Hematopoietic multipotent progenitor cell treated with erythropoietin and hydrocortisone succinate and interleukin-3 and kit ligand, for 17 days (in vitro differentiated cells): Measurements from ENCODE around the gene THSD4.
"Not testable (repeated sequence)": the region's sequence is repeated elsewhere in the genome, so short reads cannot be mapped to it uniquely, and the experiment has no call there.

ENCODE experiments used
- DNase-seq: peaks from one replicate; pipeline ENCODE4 v3.0.0-alpha.2; 2015; ENCODE audit warnings: low spot score

The THSD4 gene

GRCh38 chr15:71121442-71121841, 6.2 kb downstream of the THSD4 start:
- DNase-seq, result no peak

- DNase-seq, result no peak
These were observed 9.9 kb downstream of the THSD4 start for GRCh38 chr15:71124937-71125790.

GRCh38 chr15:71125831-71126450, 10.7 kb downstream of the THSD4 start:
- no peak for DNase-seq

GRCh38 chr15:71127083-71127482, 11.8 kb downstream of the THSD4 start:
- DNase-seq, result no peak

GRCh38 chr15:71128159-71128558, 12.9 kb downstream of the THSD4 start:
- DNase-seq, result not testable (repeated sequence)

- DNase-seq, result no peak
These were observed 13.8 kb downstream of the THSD4 start for GRCh38 chr15:71128939-71129562.

- no peak for DNase-seq
These were observed 14.4 kb downstream of the THSD4 start for GRCh38 chr15:71129669-71130068.

- no peak for DNase-seq
These were observed 16.5 kb downstream of the THSD4 start for GRCh38 chr15:71131601-71132362.

- no peak for DNase-seq
These were observed 18.6 kb downstream of the THSD4 start for GRCh38 chr15:71133747-71134472.

- no peak for DNase-seq
These were observed 21.0 kb downstream of the THSD4 start for GRCh38 chr15:71136159-71136783.

GRCh38 chr15:71136793-71137518, 21.7 kb downstream of the THSD4 start:
- no peak for DNase-seq

- no peak for DNase-seq
These were observed 23.2 kb downstream of the THSD4 start for GRCh38 chr15:71138473-71138872.

GRCh38 chr15:71139241-71139640, 24.0 kb downstream of the THSD4 start:
- no peak for DNase-seq

- no peak for DNase-seq
These were observed 26.3 kb downstream of the THSD4 start for GRCh38 chr15:71141572-71141971.

GRCh38 chr15:71142780-71143179, 27.5 kb downstream of the THSD4 start:
- DNase-seq, result no peak

- DNase-seq, result no peak
These were observed 28.4 kb downstream of the THSD4 start for GRCh38 chr15:71143373-71144310.

- no peak for DNase-seq
These were observed 30.4 kb downstream of the THSD4 start for GRCh38 chr15:71145648-71146047.

- DNase-seq, result no peak
These were observed 31.3 kb downstream of the THSD4 start for GRCh38 chr15:71146580-71146982.

GRCh38 chr15:71148048-71148447, 32.8 kb downstream of the THSD4 start:
- no peak for DNase-seq
